HPDE6-E6E7 (cell line): Measurements from ENCODE around the gene RTL10.
A peak's percentile ranks its signal among the peaks of the same experiment; 100 is the strongest.

Experiments used
- DNase-seq: peaks from one replicate; pipeline ENCODE4 v3.0.0; 2011; ENCODE audit warnings: missing footprints; ENCODE audit errors: extremely low spot score

Gene RTL10

DNA sequence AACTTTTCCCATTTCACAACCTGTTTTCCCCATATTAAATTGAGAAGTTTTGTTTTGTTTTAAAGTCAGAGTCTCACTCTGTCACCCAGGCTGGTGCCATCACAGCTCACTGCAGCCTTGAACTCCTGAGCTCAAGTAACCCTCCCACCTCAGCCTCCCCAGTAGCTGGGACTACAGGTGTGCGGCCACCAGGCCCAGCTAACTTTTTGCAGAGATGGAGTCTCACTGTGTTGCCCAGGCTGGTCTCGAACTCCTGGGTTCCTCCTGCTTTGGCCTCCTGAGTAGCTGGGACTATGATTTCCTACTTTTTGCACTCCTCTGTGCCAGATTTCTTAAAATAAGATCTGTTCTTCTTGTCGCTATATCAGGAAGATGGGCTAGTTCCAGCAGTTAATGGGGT, 44.9 kb downstream of the RTL10 start:
- DNase-seq, result no peak

DNA sequence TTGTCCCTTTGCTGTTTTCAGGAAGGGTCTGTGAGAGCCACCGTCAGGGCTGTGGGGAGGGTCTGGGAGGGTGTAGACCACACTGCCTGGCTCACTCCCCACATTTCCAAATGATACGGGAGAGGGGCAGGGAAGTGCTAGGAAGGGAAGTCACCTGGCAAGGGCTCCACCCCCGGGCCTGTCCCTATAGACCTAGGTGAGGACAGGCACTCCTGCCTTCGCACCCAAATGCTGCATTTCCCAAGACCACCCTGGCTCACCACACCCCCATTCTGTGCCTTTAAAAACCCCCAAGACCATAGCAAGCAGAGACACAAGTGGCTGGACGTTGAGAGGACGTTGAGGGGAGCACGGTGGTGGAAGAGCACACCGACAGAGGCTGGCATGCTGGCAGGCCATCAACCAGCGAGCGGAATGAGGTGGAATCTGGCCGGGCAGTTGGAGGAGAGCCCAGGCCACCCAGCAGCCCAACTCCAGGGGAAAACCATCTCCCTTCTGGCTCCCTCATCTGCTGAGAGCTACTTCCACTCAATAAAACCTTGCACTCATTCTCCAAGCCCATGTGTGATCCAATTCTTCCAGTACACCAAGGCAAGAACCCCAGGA, 45.7 kb downstream of the RTL10 start:
- no peak for DNase-seq

DNA sequence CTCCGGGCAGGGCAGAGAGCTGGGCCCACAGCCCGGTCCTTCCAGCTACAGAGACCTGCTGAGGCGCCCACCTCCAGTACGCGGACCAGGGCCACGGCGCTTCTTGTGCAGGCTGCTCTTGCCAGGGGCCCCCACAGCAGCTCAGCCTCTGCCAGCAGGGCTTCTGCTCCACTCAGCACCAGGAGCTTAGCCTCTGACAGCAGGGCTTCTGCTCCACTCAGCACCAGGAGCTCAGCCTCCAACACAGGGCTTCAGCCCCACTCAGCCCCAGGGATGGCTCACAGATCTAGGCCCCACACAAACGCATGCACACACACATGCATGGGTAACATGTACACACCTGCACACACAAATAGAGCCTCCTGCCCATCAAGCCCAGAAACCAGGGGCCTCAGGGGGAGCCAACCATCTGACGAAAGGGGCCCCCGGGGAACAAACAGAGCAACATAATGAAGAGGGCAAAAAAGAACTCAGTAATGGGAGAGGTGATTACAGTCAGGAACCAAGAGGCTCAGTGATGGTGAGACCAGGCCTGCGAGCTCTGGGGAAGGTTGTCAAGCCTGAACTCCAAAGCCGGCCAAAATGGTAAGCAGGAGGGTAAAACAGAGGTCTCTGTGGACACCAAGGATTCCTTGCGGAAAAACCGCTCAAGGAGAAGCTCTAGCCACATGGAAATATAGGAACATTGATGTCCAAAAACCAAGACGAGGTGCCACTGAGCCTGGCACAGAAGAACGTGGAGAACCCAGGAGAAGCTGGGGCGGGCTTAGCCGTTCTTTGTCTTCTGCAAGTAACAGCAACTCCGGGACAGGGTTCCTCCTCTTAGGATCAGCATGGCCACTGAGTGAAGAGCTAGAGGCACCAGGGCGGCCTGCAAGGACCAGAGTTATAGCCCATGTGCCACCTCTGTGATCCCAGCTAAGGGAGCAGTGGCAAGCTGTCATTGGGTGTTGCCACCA, 46.5 kb downstream of the RTL10 start:
- no peak for DNase-seq

GRCh38 chr22:19807161-19807913, 47.3 kb downstream of the RTL10 start:
- no peak for DNase-seq

- DNase-seq, result peak; percentile 93
Observed at GRCh38 chr22:19806213-19807160, 48.2 kb downstream of the RTL10 start.

DNA sequence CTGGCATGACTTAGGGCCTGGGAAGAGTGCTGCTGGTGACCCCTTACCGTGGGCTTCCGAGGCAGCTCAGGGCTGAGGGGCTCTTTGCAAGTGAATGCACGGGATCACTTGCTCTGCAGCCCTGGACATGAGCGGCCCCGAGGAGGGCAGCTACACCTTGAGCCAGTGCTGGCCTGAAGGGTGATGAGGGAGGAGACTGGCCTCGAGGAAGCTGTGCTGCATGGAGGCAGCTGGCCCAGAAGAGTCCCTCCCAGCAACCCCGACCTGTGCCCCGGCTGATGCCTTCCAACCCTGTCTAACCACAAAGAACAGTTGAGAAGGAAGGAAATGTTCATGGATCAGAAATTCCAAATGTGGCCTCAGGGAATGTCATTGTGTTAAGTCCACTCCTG, 48.9 kb downstream of the RTL10 start:
- peak; percentile 31 for DNase-seq
